ENCODE data around the gene ADAMTS1.

DNA sequence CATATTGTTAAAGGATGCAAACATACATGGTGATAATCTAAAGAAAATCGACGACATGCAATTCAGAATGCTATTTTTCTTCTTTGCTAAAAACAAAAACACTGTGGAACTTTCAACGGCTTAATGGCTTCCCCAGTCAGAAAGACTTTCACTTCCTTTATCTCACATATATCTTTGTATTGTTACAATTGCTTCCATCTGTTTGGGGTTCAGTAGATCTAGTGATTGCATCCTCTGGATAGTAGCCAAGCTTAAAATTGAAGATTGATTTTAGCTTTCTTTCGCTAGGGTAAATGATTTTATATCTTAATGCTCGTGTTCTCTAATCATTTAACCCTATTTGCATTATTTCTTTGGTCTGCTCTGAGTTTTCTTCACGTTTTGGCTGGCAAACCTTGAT, 31.8 kb upstream of the ADAMTS1 start:
- no peak for TF ChIP-seq CTCF (IDR thresholded peaks at IDR 0.05)
- TF ChIP-seq EZH2 (IDR thresholded peaks at IDR 0.05) = no peak
- TF ChIP-seq EZH2phosphoT487 (IDR thresholded peaks at IDR 0.05) = no peak

Data from neural progenitor cell (in vitro differentiated cells).